Activated T-cell treated with anti-CD3 and anti-CD28 coated beads for 24 hours (primary cell): Measurements from ENCODE around the gene RGL1.
"Not testable (repeated sequence)": the region's sequence is repeated elsewhere in the genome, so short reads cannot be mapped to it uniquely, and the experiment has no call there.

Source experiments
- DNase-seq: peaks from one replicate; pipeline ENCODE4 v3.0.0-alpha.2; 2020; ENCODE audit warnings: low read depth

RGL1 gene

GRCh38 chr1:183785921-183786320, 19.0 kb upstream of the RGL1 start:
- DNase-seq: not testable (repeated sequence)

DNA sequence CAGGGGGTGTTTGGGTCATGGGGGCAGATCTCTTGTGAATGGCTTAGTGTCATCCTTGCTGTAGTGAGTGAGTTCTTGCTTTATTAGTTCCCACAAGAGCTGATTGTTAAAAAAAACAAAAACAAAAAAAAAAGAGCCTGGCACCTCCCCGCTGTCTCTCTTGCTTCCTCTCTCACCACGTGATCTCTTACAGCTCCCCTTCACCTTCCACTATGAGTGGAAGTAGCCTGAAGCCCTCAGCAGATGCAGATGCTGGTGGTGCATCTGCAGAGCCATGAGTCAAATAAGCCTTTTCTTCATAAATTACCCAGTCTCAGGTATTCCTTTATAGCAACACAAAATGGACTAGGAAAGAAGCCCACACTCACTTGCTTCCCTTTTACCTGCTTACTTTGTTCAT, 17.2 kb upstream of the RGL1 start:
- DNase-seq: no peak

DNA sequence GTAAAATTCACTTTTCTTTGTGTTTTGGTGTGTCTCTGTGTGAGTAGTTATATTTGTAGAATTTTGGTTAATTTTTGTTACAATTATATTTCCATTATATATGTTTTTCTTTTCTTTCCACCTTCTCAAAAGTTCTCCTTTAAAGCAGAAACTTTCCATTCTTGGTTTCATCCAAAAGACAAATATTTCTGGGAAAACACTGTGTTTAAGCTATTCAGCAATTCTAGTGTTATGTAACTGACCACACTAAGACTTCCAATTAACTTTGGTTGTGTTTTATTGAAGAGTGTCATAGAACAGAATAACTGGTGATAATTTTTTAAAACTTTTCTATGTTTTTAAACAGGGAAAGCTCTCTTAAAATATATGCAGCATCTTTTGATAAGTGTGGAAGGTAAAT, 13.6 kb upstream of the RGL1 start:
- no peak for DNase-seq

- no peak for DNase-seq
These were observed 12.6 kb upstream of the RGL1 start for GRCh38 chr1:183792300-183792699.

- no peak for DNase-seq
These were observed 10.8 kb upstream of the RGL1 start for GRCh38 chr1:183794088-183794487.

DNA sequence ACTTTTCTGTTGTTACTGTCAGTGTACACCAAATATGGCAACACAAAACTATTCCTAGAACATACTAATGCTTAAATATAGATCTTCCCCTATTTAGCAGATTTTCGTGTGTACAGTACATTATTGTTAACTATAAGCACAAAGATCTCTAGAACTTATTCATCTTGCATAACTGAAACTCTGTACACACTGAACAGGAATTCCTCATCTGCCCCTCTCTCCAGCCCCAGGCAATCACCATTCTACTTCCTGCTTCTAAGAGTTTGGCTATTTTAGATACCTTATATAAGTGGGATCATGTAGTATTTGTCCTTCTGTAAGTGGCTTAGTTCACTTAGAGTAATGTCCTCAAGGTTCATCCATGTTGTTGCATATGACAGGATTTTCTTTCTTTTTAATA, 4.5 kb upstream of the RGL1 start:
- no peak for DNase-seq

GRCh38 chr1:183801649-183802048, 3.3 kb upstream of the RGL1 start:
- no peak for DNase-seq

- no peak for DNase-seq
These were observed 533 bp upstream of the RGL1 start for GRCh38 chr1:183804387-183804786.

- DNase-seq: no peak
These were observed 1.2 kb downstream of the RGL1 start for GRCh38 chr1:183806125-183806524.

DNA sequence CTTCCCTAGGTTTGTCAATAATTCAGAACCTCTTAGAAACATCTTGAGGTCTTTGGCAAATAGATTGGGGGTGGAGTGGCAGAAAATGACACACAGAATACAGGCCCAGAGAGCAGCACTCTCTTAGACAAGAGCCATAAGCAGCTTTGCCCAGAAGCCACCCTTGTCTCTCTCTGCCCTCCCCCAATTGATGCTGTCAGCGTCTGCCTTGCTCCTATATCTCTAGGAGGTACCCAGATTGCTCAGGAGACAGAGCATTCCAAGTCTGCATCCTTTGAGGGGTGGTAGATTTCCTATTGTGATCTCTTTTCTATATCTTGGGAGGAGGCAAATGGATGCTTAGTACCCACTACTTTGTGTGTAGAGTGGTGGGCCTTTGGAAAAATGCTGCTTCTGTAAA, 1.8 kb downstream of the RGL1 start:
- no peak for DNase-seq

DNA sequence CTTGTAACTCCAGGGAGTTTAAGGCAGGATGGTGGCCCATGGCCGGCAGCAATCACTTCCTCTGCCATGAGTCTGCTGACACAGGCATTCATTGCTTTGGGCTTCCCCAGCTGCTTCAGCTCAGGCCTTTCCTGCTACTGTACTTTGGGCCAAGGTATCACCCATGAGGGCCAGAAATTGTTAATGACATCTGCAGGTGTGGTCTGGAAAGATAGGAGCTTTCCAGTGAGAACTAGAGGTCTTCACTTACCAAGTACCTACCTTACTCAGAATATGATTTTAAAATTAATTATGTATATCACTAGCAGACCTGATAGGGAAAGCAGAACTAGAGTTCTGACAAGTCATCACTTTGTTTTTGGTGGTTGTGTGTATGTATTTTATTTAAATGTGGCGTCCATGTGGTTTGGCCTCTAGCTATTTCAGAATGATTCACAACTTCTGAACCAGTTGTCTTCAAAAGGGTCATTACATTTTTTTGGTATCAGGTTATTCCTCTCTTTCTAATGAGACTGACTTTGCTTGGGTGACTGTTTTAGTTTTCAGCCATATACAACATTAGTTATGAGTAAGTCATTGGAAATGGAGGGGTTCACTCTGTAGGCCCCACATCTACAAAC, 2.7 kb downstream of the RGL1 start:
- no peak for DNase-seq

- no peak for DNase-seq
These were observed 3.5 kb downstream of the RGL1 start for GRCh38 chr1:183808296-183809027.

DNA sequence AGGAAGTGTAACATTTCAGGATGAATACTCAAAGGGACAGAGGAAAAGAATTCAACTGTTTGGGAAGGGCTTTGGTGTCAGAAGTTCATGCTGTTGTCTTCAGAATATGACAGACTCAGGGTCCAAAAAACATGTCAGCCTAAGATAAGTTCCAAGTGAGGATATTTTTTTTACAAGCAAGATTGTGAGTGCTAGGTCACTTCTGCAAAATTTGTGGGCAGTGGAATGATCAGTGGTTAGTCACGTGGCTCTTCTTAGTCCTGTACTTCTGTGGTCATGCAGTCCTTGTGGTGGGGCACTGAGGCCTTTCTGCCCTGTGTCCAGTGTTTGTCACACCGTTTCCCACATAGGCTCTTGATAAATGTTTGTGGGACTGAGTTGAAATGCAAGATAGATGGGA, 5.2 kb downstream of the RGL1 start:
- DNase-seq: no peak

GRCh38 chr1:183810756-183811544, 6.0 kb downstream of the RGL1 start:
- DNase-seq: no peak

DNA sequence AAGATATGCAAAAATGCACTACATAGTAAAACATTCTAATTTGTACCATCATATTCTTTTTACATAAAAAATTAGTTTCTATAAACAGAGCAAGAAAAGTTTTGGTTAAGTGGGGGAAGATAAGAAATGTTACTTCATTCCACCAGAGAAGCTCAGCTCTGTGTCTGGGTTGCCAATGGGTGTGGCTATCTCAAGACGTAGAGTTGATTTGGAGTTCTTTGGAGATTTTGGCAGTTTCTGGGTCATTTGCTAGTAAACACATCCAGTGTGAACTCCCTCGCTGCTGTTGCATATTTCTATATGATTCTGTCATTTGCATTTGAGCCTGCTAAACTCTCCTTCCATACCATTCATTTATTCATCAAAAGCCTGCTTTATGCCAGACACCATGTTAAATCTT, 7.2 kb downstream of the RGL1 start:
- no peak for DNase-seq

GRCh38 chr1:183812686-183813569, 8.0 kb downstream of the RGL1 start:
- no peak for DNase-seq

DNA sequence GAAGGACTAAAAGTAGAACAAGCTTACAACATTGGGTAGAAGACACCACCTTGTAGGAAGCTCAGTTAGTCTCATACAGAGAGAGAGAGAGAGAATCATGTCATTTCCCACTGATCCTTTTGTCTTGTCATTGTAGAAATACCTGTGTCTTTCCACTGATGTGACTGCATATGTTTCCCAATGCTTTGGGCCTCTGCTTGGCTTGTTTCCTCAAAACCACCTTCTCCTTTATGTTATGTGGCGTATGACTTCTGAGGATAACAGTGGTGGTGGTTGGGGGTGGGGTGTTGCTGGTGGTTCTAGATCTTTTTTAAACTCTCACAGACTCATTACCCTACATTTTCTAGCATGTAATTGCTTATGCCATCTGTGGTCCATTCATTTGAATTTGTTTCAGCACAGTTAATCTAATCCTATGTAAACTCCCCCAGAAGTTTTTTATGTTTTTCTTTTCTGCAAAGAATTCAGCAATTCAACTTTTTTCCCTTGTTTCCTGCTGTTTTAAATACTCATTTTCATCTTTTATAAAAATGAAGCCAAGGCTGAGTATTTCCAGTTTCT, 9.3 kb downstream of the RGL1 start:
- DNase-seq: no peak

DNA sequence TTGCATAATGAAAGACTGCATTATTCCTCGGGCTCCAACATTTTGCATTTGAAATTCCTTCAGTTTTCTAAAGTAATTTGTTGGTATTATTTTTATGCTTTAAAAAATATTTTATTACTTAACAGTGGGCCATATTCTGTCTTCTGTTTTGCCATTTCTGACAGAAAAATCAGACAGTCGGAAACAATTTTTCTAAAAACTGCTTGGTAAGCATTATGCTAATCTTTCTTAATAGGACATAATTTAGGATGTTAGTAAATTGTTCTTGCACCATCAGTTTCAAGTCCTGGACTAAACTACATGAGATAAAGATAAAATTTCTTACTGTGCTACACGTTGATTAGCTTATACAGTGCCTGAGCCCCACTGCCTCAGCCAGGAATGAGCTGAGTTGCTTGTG, 11.2 kb downstream of the RGL1 start:
- DNase-seq: no peak

DNA sequence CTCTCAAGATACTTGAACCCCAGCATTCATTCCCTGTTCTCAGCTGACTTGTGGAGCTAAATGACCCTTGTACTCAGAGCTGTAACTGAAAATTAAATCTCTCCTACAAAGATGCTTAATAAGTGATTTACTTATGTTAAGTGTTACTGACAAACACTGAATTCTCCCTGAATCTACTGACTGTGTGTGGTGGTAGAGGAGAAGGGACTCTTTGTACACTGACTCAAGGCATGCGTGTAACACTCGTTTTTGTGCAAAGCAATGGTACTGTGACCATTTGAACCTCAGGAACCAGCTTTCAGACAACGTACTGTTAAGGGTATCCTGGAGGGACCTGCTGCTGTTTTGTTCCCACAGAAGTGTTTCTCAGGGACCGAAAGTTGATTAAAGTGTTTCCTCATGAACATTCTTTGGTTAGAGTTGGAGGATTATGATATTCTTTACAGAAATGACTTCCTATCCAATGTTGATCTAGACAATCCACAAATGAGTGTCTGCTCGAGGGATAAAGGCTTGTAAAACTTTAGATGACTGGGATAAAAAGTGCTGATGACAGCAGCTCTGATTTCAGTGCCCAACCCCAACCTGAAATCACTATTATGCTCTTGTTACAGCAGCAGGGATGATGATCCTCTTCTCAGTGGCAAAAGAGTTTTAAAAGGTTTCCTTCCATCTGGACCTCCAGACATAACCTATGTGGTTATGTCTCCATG, 12.8 kb downstream of the RGL1 start:
- DNase-seq: no peak

DNA sequence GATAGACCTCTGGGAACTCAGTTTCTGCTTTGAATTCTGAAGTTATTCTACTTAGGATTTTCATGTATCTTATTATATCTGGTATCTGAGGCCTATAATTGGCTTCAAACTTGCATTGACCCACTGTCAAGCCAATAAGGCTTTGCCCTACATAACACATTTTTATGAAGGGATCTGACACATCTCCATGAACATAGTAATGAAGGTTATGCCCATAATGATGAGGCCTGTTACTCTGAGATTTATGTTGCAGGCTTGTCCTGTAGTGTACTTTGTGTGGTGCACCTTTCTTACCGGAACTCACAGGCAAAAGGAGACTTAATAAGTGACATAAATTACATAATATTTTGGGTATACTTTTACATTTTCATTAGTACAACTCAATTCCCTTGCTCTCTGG, 14.1 kb downstream of the RGL1 start:
- DNase-seq: no peak

- DNase-seq: no peak
These were observed 16.5 kb downstream of the RGL1 start for GRCh38 chr1:183821309-183821888.
